Measurements from ENCODE around the gene SNX7. TPM values are rescaled to one million over a fixed set of nuclear protein-coding genes. Genes with fewer than 3 reads are reported as not detected.
A peak's percentile ranks its signal among the peaks of the same experiment; 100 is the strongest.

SNX7 gene
- total and polyA plus RNA-seq, 2 experiments from 2014 or later: 30.0 to 76.1 TPM

DNA sequence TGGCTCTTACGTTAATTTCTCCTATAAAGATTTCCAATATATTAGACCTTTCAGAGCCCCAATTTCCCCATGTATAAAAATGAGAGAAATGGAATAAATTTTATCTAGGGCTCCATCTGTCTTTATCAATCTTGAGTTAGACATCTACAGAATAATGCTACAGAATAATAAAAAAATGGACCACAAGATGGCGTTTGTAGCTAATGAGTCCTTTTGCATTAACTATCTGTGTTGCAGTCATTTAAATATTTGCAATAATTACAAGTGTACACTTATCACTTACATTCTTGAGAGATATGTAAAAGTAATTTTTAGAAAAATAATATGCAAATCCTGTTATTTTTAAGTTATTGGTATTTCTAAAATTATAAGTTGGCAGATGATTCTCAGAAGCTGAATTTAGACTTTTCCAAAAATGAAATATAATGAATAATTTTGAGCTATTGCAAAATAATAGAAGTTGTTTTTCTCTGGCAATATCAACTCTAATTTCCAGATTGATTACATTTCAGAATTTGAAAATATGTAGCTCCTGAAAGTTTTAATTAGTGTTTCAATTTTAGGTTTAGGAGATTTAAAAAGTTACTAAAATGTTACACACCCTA lies 87.7 kb downstream of the SNX7 start:
- Histone ChIP-seq H4K20me1 (ENCODE audit: insufficient read depth, poor library complexity, severe bottlenecking) (no peaks in the 10 kb centered on the region), H3K4me1 (ENCODE audit: insufficient read depth) (no peaks in the 10 kb centered on the region), H3K4me2 (no peak overlapping the region), H3K27me3 (no peaks in the 10 kb centered on the region), H3K4me3 (no peak overlapping the region), H3K27ac (no peak overlapping the region), H3K9me3 (ENCODE audit: low read depth) (no peaks in the 10 kb centered on the region), H2AFZ (no peak overlapping the region), H3K36me3 (replicated peaks; ENCODE audit: insufficient read depth, low read depth) (no peaks in the 10 kb centered on the region), H3K9me2 (replicated peaks; ENCODE audit: insufficient read depth) (no peaks in the 10 kb centered on the region), H3K79me2 (no peaks in the 10 kb centered on the region)
- WGBS (ENCODE audit: low lambda C conversion rate, missing lambda C conversion rate): 62% methylated on average over 2 of the region's 2 CpGs
- DNase-seq (ENCODE audit: low spot score): peak; percentile 11
- no peak for TF ChIP-seq EZH2 (IDR thresholded peaks at IDR 0.05; ENCODE audit: borderline replicate concordance)
- TF ChIP-seq, protein P1, sequence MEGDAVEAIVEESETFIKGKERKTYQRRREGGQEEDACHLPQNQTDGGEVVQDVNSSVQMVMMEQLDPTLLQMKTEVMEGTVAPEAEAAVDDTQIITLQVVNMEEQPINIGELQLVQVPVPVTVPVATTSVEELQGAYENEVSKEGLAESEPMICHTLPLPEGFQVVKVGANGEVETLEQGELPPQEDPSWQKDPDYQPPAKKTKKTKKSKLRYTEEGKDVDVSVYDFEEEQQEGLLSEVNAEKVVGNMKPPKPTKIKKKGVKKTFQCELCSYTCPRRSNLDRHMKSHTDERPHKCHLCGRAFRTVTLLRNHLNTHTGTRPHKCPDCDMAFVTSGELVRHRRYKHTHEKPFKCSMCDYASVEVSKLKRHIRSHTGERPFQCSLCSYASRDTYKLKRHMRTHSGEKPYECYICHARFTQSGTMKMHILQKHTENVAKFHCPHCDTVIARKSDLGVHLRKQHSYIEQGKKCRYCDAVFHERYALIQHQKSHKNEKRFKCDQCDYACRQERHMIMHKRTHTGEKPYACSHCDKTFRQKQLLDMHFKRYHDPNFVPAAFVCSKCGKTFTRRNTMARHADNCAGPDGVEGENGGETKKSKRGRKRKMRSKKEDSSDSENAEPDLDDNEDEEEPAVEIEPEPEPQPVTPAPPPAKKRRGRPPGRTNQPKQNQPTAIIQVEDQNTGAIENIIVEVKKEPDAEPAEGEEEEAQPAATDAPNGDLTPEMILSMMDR (IDR thresholded peaks at IDR 0.05; ENCODE audit: poor library complexity): peak; percentile 47

DNA sequence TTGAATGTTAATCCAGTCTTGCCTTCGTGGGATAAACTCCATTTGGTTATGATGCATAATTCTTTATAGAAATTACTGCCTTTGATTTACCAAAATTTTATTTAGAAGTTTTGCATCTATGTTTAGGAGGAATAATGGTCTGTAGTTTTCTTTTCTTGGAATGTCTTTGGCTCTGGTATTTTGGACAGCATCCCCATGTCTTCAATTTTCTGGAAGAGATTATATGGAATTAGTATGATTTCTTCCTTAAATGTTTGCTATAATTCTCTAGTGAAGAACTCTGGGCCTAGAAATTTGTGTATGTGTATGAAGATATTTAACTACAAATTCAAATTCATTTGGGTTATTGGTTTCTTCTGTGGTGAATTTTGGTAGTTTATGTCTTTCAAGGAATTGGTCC lies 92.7 kb downstream of the SNX7 start:
- H2AFZ ChIP-seq: no peak overlapping the region
- no peak for DNase-seq (ENCODE audit: low spot score)

DNA sequence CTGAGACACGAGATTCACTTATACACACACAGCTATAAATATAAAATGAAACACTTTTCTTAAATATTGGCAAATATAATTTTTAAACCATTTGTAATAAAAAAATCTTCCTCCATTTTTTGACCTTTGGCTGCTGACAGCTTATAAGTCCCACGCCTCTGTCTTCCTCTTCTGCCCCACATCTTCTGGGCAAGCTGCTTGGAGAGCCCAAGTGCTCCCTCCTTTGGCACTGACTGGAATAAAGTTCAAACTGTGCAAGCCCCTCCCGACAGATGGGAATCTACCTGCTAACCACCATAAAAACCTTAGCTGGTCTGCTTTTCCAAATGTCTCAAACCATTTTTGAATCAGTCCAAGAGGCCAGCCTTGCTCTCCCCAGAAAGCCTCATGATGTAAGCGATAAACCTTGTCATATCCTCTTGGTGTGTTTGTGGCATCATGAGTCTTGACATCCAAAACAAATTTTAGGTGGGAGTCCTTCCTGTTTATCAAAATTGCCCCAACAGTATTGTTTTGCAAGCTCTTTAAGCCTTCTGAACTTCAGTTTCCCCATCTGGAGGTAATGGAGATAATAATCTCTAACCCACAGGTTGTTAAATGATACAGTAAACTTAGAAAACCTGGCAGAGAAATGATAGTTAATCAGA lies 99.8 kb downstream of the SNX7 start:
- Histone ChIP-seq H3K4me3 (no peak overlapping the region), H3K4me1 (ENCODE audit: insufficient read depth) (no peaks in the 10 kb centered on the region), H3K36me3 (replicated peaks; ENCODE audit: insufficient read depth, low read depth) (no peaks in the 10 kb centered on the region), H2AFZ (no peak overlapping the region), H3K4me2 (no peak overlapping the region), H3K27ac (no peak overlapping the region), H3K27me3 (no peaks in the 10 kb centered on the region), H3K79me2 (no peaks in the 10 kb centered on the region), H3K9me2 (replicated peaks; ENCODE audit: insufficient read depth) (no peaks in the 10 kb centered on the region), H3K9me3 (ENCODE audit: low read depth) (no peaks in the 10 kb centered on the region), H4K20me1 (ENCODE audit: insufficient read depth, poor library complexity, severe bottlenecking) (no peaks in the 10 kb centered on the region)
- WGBS (ENCODE audit: low lambda C conversion rate, missing lambda C conversion rate): 77% methylated on average over 4 of the region's 4 CpGs
- TF ChIP-seq EZH2 (IDR thresholded peaks at IDR 0.05; ENCODE audit: borderline replicate concordance) (no peak), EZH2phosphoT487 (IDR thresholded peaks at IDR 0.05; ENCODE audit: low read depth, severe bottlenecking, unreplicated experiment) (no peak)
- TF ChIP-seq, protein P1 (IDR thresholded peaks at IDR 0.05; ENCODE audit: poor library complexity): no peak
- DNase-seq (ENCODE audit: low spot score): peak; percentile 8

More for the DNA sequence above, 92.7 kb downstream of the SNX7 start:
- H4K20me1 ChIP-seq (ENCODE audit: insufficient read depth, poor library complexity, severe bottlenecking): no peaks in the 10 kb centered on the region
- 82% methylated on average over 1 of the region's 1 CpG for WGBS (ENCODE audit: low lambda C conversion rate, missing lambda C conversion rate)
- H3K27me3 ChIP-seq: no peaks in the 10 kb centered on the region
- TF ChIP-seq EZH2phosphoT487 (IDR thresholded peaks at IDR 0.05; ENCODE audit: low read depth, severe bottlenecking, unreplicated experiment) (no peak), EZH2 (IDR thresholded peaks at IDR 0.05; ENCODE audit: borderline replicate concordance) (no peak)
- TF ChIP-seq, protein P1 (IDR thresholded peaks at IDR 0.05; ENCODE audit: poor library complexity): no peak
- no peak overlapping the region for H3K4me3 ChIP-seq
- H3K4me2 ChIP-seq: no peak overlapping the region
- no peaks in the 10 kb centered on the region for H3K4me1 ChIP-seq (ENCODE audit: insufficient read depth)
- H3K36me3 ChIP-seq (replicated peaks; ENCODE audit: insufficient read depth, low read depth): no peaks in the 10 kb centered on the region
- no peaks in the 10 kb centered on the region for H3K9me2 ChIP-seq (replicated peaks; ENCODE audit: insufficient read depth)
- H3K79me2 ChIP-seq: no peaks in the 10 kb centered on the region
- H3K9me3 ChIP-seq (ENCODE audit: low read depth): no peaks in the 10 kb centered on the region
- H3K27ac ChIP-seq: no peak overlapping the region
